Upper lobe of left lung (tissue), 4 donors: ENCODE results near the gene CYTH3.

Source experiments
- EP300 ChIP-seq, 4 donors: sonication (generic); formaldehyde crosslinking; IDR thresholded peaks; one replicate each; pipeline ENCODE4 v1.5.1; 2017; ENCODE audit warnings: antibody characterized with exemption in 4 of 4, control low read depth in 2 of 4
- POLR2A ChIP-seq, 4 donors: fragments of 450-650 bp; IDR thresholded peaks; one replicate each; pipeline ENCODE4 v1.5.1; 2016 to 2017; ENCODE audit warnings: antibody characterized with exemption in 4 of 4, mild to moderate bottlenecking in 2 of 4
- TF ChIP-seq, protein P1 (sequence below), 6 experiments: fragments of 450-650 bp in 4 of 6; fragments of 200-600 bp in 2 of 6; sonication (generic) in 2 of 6; IDR thresholded peaks; one replicate each; pipeline ENCODE4 v1.5.1; 2016 to 2019; ENCODE audit warnings: antibody characterized with exemption in 6 of 6

DNA sequence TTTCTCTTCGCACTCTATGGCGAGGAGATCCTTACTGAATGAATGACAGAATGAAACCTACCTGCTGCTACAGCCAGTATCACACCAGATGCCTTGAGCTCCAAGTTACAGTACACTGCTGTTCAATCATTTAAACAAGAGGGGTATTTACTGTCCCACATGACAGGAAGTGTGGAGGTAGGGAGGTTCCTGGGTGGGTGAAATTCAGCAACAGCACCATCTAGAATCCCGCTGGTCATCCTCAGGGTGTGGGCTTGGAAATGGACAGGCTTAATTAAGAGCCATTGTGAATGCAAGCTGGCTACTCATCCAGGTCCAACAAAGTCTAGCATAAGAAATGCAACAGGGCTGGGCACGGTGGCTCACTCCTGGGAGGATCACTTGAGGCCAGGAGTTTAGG, 14.7 kb downstream of the CYTH3 start:
- TF ChIP-seq, protein P1, sequence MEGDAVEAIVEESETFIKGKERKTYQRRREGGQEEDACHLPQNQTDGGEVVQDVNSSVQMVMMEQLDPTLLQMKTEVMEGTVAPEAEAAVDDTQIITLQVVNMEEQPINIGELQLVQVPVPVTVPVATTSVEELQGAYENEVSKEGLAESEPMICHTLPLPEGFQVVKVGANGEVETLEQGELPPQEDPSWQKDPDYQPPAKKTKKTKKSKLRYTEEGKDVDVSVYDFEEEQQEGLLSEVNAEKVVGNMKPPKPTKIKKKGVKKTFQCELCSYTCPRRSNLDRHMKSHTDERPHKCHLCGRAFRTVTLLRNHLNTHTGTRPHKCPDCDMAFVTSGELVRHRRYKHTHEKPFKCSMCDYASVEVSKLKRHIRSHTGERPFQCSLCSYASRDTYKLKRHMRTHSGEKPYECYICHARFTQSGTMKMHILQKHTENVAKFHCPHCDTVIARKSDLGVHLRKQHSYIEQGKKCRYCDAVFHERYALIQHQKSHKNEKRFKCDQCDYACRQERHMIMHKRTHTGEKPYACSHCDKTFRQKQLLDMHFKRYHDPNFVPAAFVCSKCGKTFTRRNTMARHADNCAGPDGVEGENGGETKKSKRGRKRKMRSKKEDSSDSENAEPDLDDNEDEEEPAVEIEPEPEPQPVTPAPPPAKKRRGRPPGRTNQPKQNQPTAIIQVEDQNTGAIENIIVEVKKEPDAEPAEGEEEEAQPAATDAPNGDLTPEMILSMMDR (IDR thresholded peaks at IDR 0.05), result no peak
- no peak for TF ChIP-seq POLR2A (IDR thresholded peaks at IDR 0.05)
- no peak for TF ChIP-seq EP300 (IDR thresholded peaks at IDR 0.05)
